Embryonic facial prominence (tissue), 1 donor: Measurements from ENCODE around the gene KIF2A.

Experiments
- DNase-seq: peaks from one replicate; pipeline ENCODE4 v3.0.0-alpha.2; 2016; ENCODE audit errors: extremely low spot score

Gene KIF2A

GRCh38 chr5:62328772-62329491, 22.9 kb downstream of the KIF2A start:
- DNase-seq: no peak

- no peak for DNase-seq
Observed at GRCh38 chr5:62330302-62330701, 24.3 kb downstream of the KIF2A start.

DNA sequence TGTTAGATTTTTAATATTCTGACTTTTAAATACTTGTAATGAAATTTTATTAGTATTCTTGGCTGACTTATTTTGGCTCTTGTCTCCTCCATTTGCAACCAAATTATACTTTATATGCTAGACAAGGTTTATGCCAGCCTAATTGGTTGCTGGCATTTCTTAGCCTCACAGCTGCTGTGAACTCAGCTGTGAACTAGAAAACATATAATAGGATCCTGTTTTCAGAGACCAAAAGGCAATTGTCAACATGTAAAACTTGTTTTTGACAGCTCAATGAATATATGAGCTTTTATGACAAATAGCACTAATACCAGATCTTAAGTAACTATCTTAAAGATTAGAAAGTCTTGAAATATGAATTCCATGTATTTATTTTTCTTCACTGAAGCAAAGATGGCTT, 25.9 kb downstream of the KIF2A start:
- DNase-seq: no peak

- DNase-seq: no peak
Observed at GRCh38 chr5:62333250-62333794, 27.3 kb downstream of the KIF2A start.

DNA sequence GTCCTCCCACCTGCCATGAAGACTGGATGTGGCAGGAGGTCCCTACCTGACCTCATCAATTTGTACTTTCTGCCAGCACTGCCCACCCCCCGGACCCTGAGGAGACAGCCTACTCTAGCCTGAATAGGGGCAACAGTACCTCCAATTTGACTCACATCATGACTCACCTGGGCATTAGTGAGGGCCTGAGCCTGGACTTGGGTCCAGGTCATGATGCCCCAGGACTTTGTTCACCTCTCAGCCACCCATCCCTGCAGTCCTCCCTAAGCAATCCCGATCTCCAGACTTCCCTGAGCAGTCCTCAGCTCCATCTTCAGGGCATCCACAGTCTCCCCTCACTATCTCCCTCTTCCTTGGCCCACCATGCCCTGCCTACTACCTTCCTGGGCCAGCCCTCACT, 28.1 kb downstream of the KIF2A start:
- no peak for DNase-seq

DNA sequence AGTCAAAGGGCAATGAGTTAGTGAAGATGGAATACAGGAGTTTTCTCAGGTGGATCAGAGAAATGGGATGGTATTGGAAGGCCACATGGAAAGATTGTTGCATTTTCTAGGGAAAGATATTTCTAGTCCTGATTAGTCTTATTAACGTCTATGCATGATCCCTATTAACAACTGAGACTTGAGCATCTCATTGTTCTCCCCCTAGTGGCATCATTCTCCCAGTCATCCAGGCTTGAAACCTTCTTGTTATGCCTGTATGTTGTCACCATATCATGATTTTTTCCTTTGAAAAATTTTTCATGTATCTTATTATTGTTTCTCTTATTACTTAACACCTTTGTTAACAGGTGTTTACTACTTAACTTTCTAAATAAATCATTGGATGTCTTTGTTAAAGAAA, 34.4 kb downstream of the KIF2A start:
- DNase-seq: no peak

- no peak for DNase-seq
Observed at GRCh38 chr5:62340979-62341378, 35.0 kb downstream of the KIF2A start.

DNA sequence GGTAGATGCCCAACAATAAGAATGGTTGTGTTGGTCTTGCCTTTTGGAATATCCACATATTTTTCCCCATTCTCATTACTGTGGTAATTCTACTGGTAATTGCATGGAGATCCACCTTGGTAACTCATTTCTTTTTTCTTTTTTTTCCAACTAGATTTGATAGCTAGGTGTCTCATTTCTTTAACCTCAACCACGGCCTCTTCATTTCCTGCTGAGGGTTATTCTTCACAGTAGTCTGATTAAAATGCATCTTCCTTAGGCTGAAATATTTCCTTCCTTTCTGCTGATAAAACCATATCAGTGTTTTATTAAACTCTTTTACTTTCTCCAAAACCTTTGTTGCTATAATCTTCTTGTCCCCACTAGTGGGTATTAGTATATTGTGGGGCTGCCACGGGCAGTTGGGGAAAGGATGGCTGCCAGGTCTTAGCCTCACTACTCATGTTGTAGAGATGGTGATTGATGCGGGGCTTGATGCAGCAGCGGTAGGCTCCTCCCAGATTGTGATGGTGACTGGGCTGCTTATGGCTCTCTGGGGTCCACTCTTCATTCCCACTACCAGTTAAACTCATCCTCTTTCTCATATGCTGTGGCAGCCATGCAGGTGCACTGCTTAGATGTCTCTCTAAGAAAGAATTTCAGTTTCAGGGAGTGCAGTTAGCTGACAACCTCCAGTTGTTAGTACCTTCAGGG, 35.9 kb downstream of the KIF2A start:
- DNase-seq: no peak

DNA sequence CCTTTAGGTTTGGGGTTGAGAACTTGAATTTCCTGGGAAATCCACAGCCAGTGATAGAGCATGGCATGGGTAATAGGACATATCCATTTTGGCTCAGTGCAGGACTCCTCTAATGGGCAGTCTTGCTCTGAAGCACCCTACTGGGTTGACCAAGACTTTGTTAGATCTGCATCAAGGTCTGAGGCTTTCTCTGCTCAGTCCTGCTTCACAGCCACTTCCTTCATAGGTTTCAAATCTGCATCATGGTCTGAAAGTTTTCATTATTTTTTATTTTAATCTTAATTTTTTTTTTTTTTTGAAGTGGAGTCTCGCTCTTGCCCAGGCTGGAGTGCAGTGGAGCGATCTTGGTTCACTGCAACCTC, 36.5 kb downstream of the KIF2A start:
- no peak for DNase-seq

DNA sequence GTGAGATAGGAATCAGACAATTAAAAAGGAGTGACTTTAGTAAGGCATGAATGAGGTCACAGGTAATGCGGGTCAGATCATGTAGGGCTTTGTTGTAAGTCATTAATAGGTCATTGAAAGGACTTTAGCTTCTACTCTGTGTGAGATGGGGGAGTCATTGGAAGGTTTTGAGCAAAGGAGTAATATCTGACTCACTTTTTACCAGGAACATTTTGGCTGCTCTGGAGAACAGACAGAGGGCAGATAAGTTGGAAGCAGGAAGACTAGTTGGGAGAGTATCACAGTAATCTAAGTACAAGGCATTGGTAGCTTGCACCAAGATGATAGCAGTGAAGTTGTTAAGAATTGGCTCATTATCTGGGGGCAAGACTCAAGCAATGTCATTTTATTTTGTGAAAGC, 37.4 kb downstream of the KIF2A start:
- DNase-seq: no peak

DNA sequence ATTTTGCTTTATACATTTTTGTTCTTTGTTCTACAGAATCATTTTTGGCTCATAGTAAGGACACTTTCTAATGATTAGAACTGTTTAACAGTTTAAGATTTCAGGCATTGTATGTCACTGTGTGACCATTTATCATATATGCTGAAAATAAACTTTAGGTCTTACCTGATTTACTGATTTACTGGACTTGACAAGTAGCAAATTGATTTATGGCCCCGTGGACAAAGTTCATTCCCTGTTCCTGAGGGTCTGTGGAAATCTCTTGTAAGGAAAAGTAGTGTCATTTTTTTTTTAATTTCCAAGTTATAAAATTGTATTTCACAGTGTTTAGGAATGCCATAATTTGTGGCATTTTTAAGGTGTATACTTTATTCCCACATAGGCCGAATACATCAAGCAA, 40.7 kb downstream of the KIF2A start:
- no peak for DNase-seq

- DNase-seq: no peak
Observed at GRCh38 chr5:62347928-62348327, 41.9 kb downstream of the KIF2A start.

DNA sequence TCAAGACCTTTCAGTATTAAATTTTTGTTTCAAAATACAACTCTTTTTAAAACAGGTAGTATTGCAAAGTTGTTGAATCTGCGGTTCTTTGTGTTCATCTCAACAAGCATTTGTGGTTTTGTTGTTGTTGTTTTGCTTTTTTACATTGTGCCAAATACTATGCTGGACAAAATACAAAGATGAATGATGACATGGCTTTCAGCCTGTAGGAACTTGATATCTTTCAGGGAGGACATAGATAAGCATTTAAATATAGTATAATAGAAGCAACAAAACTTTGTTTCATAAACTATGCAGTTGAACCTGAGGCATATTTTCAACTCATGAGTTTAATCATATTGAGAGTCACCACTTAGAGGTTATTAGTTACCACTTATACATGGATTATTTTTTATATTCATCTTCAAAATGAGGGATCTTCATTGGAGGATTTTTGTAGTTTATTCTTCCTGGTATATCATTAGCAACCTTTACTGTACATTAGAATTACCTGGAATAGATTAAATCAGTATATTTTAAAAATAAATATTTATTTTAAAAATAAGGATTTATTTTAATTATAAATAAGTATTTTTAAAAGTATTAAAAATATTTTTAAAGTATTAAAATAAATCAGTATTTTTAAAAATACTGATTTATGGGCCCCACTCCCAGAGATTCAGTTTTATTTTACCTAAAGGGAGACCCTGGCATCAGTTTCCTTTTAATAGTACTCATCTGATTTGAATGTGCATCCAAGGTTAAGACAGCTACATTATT, 42.9 kb downstream of the KIF2A start:
- DNase-seq: no peak

- no peak for DNase-seq
Observed at GRCh38 chr5:62354028-62354874, 48.2 kb downstream of the KIF2A start.

GRCh38 chr5:62362701-62363100, 56.7 kb downstream of the KIF2A start:
- no peak for DNase-seq

GRCh38 chr5:62369039-62369438, 63.0 kb downstream of the KIF2A start:
- DNase-seq: no peak

GRCh38 chr5:62371409-62371808, 65.4 kb downstream of the KIF2A start:
- DNase-seq: no peak

DNA sequence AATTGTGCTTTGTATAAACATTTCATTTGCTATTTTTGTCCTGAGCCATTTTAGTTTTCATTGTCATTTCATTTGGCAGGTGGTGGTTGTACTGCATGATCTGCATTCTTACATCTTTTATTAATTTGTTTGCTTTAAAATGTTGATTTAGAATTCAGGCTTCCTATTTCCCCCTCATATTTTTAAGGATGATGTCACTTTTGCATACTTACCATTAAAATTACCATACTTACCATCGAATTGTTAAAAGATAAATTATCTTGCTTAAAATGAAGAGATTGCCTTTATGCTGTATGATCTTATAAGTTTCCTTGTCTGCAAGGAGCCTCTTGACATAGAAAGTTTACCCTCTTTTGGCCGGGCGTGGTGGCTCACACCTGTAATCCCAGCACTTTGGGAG, 66.6 kb downstream of the KIF2A start:
- no peak for DNase-seq

- no peak for DNase-seq
Observed at GRCh38 chr5:62373382-62373781, 67.4 kb downstream of the KIF2A start.

GRCh38 chr5:62374090-62374489, 68.1 kb downstream of the KIF2A start:
- DNase-seq: no peak

DNA sequence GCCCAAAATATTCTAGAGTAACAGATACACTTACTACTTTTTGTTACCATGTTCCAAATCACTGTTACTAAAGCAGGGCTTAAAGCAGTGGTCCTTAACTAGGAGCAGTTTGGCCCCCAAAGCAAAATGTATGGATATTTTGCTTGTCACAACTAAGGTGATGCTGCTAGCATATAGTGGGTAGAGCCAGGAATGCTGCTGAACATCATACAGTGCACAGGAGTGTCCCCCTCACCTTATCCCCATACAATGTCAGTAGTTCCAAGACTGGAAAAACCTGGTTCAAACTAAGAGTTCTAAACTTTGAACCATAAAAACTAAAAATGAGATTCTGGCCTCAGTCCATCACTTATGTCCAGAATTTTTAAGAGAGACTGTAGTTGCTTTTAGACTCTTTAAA, 69.6 kb downstream of the KIF2A start:
- DNase-seq: no peak

GRCh38 chr5:62376064-62376463, 70.1 kb downstream of the KIF2A start:
- DNase-seq: no peak
